Skeletal muscle tissue (tissue), 4 donors: ENCODE measurements around the gene POT1. TPM values are rescaled to one million over a fixed set of nuclear protein-coding genes. Genes with fewer than 3 reads are reported as not detected.
"Not testable (repeated sequence)": the region's sequence is repeated elsewhere in the genome, so short reads cannot be mapped to it uniquely, and the experiment has no call there.

Experiments used
- H3K27ac ChIP-seq: one replicate; pipeline ENCODE4 v1.7.0; 2013; ENCODE audit warnings: mild to moderate bottlenecking, low read depth, low read length, inconsistent platforms
- H3K27me3 ChIP-seq, 3 donors: one replicate each; pipeline ENCODE4 v1.7.0; 2013; ENCODE audit warnings: low read length in 3 of 3; ENCODE audit not compliant: control insufficient read depth in 3 of 3, insufficient read depth in 3 of 3
- H3K36me3 ChIP-seq, 3 donors: one replicate each; pipeline ENCODE4 v1.7.0; 2013; ENCODE audit warnings: low read length in 3 of 3; ENCODE audit not compliant: control insufficient read depth in 3 of 3, insufficient read depth in 3 of 3
- H3K4me1 ChIP-seq, 3 donors: one replicate each; pipeline ENCODE4 v1.7.0; 2013; ENCODE audit warnings: low read length in 3 of 3, mild to moderate bottlenecking in 3 of 3; ENCODE audit not compliant: control insufficient read depth in 3 of 3, insufficient read depth in 3 of 3
- H3K4me3 ChIP-seq, 3 donors: one replicate each; pipeline ENCODE4 v1.7.0; 2013; ENCODE audit warnings: low read length in 3 of 3
- H3K9ac ChIP-seq, 3 donors: one replicate each; pipeline ENCODE4 v1.7.0; 2013; ENCODE audit warnings: low read length in 3 of 3, mild to moderate bottlenecking in 3 of 3, moderate library complexity in 2 of 3, low read depth in 1 of 3
- H3K9me3 ChIP-seq, 3 donors: one replicate each; pipeline ENCODE4 v1.7.0; 2013; ENCODE audit warnings: low read length in 3 of 3; ENCODE audit not compliant: control insufficient read depth in 3 of 3
- total RNA-seq: library from RNA; depleted of rRNA; stranded (reverse); fragments of >200 nt; gene quantifications from one replicate; pipeline ENCODE4 v1.2.3, GENCODE V29; 2014
- donor health status: Osteomylitis.

Gene POT1, protein sequence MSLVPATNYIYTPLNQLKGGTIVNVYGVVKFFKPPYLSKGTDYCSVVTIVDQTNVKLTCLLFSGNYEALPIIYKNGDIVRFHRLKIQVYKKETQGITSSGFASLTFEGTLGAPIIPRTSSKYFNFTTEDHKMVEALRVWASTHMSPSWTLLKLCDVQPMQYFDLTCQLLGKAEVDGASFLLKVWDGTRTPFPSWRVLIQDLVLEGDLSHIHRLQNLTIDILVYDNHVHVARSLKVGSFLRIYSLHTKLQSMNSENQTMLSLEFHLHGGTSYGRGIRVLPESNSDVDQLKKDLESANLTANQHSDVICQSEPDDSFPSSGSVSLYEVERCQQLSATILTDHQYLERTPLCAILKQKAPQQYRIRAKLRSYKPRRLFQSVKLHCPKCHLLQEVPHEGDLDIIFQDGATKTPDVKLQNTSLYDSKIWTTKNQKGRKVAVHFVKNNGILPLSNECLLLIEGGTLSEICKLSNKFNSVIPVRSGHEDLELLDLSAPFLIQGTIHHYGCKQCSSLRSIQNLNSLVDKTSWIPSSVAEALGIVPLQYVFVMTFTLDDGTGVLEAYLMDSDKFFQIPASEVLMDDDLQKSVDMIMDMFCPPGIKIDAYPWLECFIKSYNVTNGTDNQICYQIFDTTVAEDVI
- 50.1 TPM for total RNA-seq

DNA sequence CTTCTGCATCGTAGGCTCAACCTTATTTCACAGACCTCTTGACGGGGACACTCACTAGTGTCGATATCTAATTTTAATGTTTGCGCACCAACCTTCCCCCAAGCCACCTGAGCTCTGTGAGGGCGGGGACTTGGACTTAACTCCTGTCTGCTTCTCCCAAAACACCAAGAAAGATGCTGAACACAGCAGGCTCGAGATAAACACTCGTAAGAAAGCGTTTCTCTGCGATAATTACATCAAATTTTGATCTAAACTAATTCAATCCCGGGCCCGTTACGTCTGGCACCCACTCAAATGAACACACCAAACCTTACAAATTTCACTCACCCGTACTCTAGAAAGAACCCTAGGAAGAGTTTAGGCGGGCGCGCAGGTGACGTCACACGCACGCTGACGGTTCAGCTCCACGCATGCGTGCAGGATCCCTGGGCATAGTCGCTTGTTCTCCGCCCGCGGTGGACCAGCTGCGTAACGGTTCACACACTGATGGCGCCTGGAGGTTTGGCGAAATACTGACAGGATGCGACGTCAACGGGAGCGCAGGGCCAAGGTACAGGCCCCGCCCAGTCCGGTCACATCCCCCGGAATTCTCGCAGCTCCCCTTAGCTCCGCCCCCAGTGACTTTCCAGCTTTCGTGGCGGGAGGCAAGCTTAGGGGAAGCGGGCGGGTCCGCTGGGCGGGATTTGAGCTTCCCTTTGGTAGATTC lies at the start of gene POT1:
POT1 (minus strand) TSS at position 359 of the 706 bp plus-strand sequence. CDS start 32,652 bp downstream, outside the sequence.
- Histone ChIP-seq H3K27ac (peak within 1 kb of the TSS; percentile 91), H3K4me3 (peak within 1 kb of the TSS; percentile 84 to 98 (median 88)), H3K36me3 (peaks cover 0 to 3% (median 0%) of the 10 kb centered on the region in 3 donors), H3K27me3 (no peaks in the 10 kb centered on the region), H3K9me3 (no peaks in the 10 kb centered on the region), H3K9ac (peak within 1 kb of the TSS; percentile 78 to 92 (median 89)), H3K4me1 (peaks cover 3 to 4% (median 3%) of the 10 kb centered on the region in 3 donors)

DNA sequence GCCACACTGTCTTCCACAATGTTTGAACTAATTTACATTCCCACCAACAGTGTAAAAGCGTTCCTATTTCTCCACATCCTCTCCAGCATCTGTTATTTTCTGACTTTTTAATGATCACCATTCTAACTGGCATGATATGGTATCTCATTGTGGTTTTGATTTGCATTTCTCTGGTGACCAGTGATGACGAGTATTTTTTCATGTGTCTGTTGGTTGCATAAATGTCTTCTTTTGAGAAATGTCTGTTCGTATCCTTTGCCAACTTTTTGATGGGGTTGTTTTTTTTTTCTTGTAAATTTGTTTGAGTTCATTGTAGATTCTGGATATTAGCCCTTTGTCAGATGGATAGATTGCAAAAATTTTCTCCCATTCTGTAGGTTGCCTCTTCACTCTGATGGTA lies 45.5 kb upstream of the POT1 start:
- H3K9me3 ChIP-seq, H3K4me1 ChIP-seq, H3K9ac ChIP-seq: not testable (repeated sequence)

DNA sequence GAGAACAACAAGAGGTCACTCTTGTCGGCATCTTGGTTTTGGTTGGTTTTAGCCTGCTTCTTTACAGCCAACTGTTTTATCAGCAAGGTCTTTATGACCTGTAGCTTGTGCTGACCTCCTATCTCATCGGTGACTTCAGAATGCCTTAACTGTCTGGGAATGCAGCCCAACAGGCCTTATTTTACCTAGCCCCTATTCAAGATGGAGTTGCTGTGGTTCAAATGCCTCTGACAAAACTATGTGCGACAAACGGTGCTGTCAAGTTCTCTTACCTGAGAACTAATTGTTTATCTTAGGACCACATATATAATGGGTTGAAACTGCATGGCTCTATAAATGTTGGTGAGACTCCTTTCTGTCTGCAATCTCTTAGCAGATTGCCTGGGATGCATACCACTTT lies 35.9 kb upstream of the POT1 start:
- Histone ChIP-seq H3K27me3 (no peaks in the 10 kb centered on the region), H3K9me3 (no peaks in the 10 kb centered on the region), H3K4me1 (no peaks in the 10 kb centered on the region), H3K36me3 (no peaks in the 10 kb centered on the region), H3K4me3 (no peak overlapping the region), H3K27ac (no peak overlapping the region), H3K9ac (no peak overlapping the region)

More for the DNA sequence above, 45.5 kb upstream of the POT1 start:
- H3K27ac ChIP-seq, H3K27me3 ChIP-seq, H3K4me3 ChIP-seq, H3K36me3 ChIP-seq: not testable (repeated sequence)

DNA sequence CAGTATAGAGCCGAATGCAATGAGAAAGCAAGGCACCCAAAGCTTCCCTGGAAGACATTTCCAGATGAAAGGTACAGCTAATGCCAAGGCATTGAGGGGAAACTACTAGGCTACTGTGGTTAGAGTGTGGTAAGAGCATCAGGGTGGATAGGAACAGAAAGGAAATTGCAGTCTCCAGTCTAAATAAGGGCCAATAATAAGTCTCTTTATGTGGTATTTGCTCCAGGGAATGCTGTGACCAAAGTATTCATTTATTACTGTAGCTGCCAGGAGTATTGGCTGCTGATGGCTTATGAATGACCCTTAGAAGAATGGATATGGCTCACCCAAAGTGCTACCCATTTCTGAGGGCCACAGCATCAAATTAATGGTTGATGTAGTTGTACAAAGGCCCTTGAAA lies 30.1 kb upstream of the POT1 start:
- Histone ChIP-seq H3K27me3 (no peaks in the 10 kb centered on the region), H3K9me3 (no peaks in the 10 kb centered on the region), H3K4me1 (no peaks in the 10 kb centered on the region), H3K9ac (no peak overlapping the region), H3K27ac (no peak overlapping the region), H3K36me3 (no peaks in the 10 kb centered on the region), H3K4me3 (no peak overlapping the region)

DNA sequence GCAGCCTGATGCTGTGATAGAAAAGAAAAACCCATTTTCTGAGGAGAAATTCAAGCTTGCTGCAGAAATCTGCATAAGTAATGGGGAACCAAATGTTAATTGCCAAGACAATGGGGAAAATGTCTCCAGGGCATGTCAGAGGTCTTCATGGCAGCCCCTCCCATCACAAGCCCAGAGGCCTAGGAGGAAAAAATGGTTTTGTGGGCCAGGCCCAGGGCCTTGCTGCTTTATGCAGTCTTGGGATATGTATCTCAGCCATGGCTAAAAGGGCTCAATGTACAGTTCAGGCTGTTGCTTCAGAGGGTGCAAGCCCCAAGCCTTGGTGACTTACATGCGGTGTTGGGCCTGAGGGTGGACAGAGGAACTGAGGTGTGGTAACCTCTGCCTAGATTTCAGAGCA lies 28.3 kb upstream of the POT1 start:
- not testable (repeated sequence) for H3K4me3 ChIP-seq, H3K36me3 ChIP-seq, H3K4me1 ChIP-seq, H3K27ac ChIP-seq, H3K9me3 ChIP-seq, H3K27me3 ChIP-seq, H3K9ac ChIP-seq

DNA sequence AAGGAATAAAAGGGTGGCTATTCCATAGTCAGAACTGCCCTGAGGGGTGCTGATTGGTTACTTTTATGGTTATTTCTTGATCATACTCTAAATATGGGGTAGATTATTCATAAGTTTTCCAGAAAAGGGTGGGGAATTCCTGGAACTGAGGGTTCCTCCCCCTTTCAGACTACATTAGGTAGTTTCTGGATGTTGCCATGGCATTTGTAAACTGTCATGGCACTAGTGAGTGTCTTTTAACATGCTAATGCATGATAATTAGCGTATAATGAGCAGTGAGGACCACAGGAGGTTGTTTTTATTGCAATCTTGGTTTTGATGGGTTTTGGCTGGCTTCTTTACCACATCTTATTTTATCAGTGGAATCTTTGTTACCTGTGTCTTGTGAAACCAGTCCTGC lies 26.5 kb upstream of the POT1 start:
- Histone ChIP-seq H3K4me1 (no peaks in the 10 kb centered on the region), H3K9ac (no peak overlapping the region), H3K9me3 (no peaks in the 10 kb centered on the region), H3K27ac (no peak overlapping the region), H3K36me3 (no peaks in the 10 kb centered on the region), H3K4me3 (no peak overlapping the region), H3K27me3 (no peaks in the 10 kb centered on the region)

DNA sequence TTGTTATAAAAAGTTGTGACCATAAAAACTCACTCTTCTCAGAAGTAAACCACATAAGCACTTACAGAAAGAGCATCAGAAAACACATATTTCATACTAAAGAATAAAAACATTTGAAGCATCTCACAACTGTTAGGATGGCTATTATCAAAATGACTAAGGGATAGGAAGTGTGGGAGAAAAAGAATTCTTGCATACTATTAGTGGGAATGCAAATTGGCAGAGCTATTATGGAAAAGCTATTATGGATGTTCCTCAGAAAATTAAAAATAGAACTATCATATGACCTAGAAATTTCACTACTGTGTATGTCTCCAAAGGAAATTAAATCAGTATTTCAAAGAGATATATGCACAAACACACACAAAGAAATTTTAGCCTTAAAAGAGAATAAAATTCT lies 25.2 kb upstream of the POT1 start:
- no peak overlapping the region for H3K27ac ChIP-seq
- H3K36me3 ChIP-seq: no peaks in the 10 kb centered on the region
- H3K4me1 ChIP-seq: no peaks in the 10 kb centered on the region
- H3K27me3 ChIP-seq: no peaks in the 10 kb centered on the region
- H3K4me3 ChIP-seq: no peak overlapping the region
- H3K9ac ChIP-seq: no peak overlapping the region
- H3K9me3 ChIP-seq: no peaks in the 10 kb centered on the region

DNA sequence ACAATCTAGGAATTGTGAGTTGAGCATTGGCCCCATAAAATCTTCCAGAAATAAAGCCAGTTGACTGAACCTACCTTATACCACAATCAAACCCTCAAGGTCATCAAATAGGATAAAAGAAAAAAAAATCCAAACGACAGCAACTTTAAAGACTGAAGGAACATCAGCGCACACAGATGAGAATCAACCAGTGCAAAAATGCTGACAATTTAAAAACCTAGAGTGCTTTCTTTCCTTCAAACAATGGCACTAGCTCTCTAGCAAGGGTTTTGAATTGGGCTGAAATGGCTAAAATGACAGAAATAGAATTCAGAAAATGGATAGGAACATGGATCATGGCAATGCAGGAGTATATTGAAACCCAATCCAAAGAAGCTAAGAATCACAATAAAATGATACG lies 16.1 kb upstream of the POT1 start:
- no peak overlapping the region for H3K27ac ChIP-seq
- no peak overlapping the region for H3K4me3 ChIP-seq
- H3K9me3 ChIP-seq: no peaks in the 10 kb centered on the region
- no peaks in the 10 kb centered on the region for H3K27me3 ChIP-seq
- no peaks in the 10 kb centered on the region for H3K36me3 ChIP-seq
- H3K4me1 ChIP-seq: no peaks in the 10 kb centered on the region
- H3K9ac ChIP-seq: no peak overlapping the region

DNA sequence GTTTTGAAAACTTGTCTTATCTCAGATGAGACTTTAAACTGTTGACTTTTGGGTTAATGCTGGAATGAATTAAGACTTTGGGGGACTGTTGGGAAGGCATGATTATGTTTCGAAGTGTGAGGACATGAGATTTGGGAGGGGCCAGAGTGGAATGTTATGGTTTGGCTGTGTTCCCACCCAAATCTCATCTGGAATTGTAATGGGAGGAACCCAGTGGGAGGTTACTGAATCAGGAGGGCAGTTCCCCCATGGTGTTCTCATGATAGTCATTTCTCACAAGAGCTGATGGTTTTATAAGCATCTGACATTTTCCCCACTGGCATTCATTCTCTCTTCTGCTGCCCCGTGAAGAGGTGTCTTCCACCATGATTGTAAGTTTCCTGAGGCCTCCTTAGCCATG lies 13.8 kb upstream of the POT1 start:
- Histone ChIP-seq H3K36me3 (no peaks in the 10 kb centered on the region), H3K9me3 (no peaks in the 10 kb centered on the region), H3K27me3 (no peaks in the 10 kb centered on the region), H3K4me1 (no peaks in the 10 kb centered on the region), H3K27ac (no peak overlapping the region), H3K9ac (no peak overlapping the region), H3K4me3 (no peak overlapping the region)

DNA sequence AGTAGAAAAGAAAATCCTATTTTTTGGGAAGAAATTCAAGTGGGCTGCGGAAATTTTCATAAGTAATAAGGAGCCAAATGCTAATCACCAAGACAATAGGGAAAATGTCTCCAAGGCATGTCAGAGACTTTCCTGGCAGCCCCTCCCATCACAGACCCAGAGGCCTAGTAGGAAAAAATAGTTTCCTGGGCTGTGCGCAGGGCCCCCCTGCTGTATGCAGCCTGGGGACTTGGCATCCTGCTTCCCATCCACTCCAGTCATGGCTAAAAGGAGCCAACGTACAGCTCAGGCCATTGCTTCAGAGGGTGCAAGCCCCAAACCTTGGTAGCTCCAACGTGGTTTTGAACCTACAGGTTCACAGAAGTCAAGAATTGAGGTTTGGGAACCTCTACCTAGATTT lies 12.8 kb upstream of the POT1 start:
- Histone ChIP-seq H3K4me1 (no peaks in the 10 kb centered on the region), H3K36me3 (no peaks in the 10 kb centered on the region), H3K27me3 (no peaks in the 10 kb centered on the region), H3K27ac (no peak overlapping the region), H3K9ac (no peak overlapping the region), H3K4me3 (no peak overlapping the region), H3K9me3 (no peaks in the 10 kb centered on the region)
